ENCODE measurements around the gene YWHAH.

DNA sequence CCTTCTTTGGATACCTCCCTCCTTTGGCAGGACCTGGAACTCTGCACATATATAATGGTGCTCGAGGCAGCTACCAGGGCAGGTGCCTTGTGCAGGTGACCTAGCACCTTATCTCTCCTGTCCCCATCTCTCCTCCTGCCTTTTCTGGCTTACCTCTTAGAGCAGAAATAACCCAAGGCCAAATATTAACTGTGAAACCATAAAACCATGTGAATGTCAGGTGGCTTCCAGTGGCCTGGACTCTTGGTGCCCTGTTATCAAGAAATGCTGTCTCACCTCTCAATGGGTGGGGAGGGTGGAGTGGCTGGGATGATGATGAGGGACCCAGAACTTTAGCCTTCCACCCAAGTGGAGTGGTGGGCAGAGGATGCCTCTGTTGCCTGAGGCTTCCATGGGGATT, 42.9 kb downstream of the YWHAH start:
- TF ChIP-seq CTCF (IDR thresholded peaks at IDR 0.05) (no peak), EZH2 (IDR thresholded peaks at IDR 0.05; ENCODE audit: borderline replicate concordance, insufficient read depth, low read depth, low read length, poor library complexity, severe bottlenecking) (no peak)
